Spleen (tissue), 7 donors: Measurements from ENCODE around the gene INSR.

Source experiments
- CTCF ChIP-seq, 11 experiments: fragments of 200-600 bp in 7 of 11; fragments of 450-650 bp in 4 of 11; sonication (generic) in 4 of 11; IDR thresholded peaks in 8 of 11; conservative IDR thresholded peaks in 3 of 11; 1 replicate in 7 of 11; 2 replicates in 4 of 11; pipeline versions ENCODE4 v1.4.0 to v1.8.0; 2016 to 2021; ENCODE audit warnings: antibody characterized with exemption in 11 of 11, inconsistent platforms in 4 of 11, mild to moderate bottlenecking in 1 of 11
- POLR2A ChIP-seq, 3 donors: fragments of 450-650 bp; IDR thresholded peaks; one replicate each; pipeline ENCODE4 v1.5.1; 2017; ENCODE audit warnings: antibody characterized with exemption in 3 of 3, mild to moderate bottlenecking in 1 of 3
- donor health status: DM: no; HTN: no; CAD: no; lungs with moderate emphysema.
- donor health status: DM: no; HTN: no; CAD: no.
- donor health status: DM: no; HTN: no; CAD: no.

DNA sequence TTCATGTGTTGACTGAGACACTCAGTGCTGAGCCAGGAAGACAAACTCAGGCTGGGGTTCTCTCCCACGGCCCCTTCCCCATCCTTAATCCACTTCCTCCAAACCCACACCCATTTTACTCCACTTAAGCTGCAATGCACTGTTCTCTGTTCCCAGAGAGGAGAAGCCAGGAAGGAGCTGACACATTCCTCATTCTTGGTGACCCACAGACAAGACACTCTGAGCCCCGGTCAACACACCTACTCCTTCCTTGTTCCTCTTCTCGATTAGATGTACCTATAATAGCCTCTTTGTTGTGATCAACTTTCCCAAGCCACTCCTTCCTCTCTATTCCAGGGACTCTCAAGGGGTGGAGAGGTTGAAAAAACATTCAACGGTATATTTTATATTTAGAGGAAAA, 47.1 kb downstream of the INSR start:
- TF ChIP-seq CTCF (IDR thresholded peaks at IDR 0.05 in 8 of 11, conservative IDR thresholded peaks at IDR 0.05 in 3 of 11) = no peak
- TF ChIP-seq POLR2A (IDR thresholded peaks at IDR 0.05) = no peak
